ENCODE data around the gene AGFG2. TPM values are rescaled to one million over a fixed set of nuclear protein-coding genes. Genes with fewer than 3 reads are reported as not detected.
A peak's percentile ranks its signal among the peaks of the same experiment; 100 is the strongest.
"Not testable (repeated sequence)": the region's sequence is repeated elsewhere in the genome, so short reads cannot be mapped to it uniquely, and the experiment has no call there.

AGFG2 gene, protein sequence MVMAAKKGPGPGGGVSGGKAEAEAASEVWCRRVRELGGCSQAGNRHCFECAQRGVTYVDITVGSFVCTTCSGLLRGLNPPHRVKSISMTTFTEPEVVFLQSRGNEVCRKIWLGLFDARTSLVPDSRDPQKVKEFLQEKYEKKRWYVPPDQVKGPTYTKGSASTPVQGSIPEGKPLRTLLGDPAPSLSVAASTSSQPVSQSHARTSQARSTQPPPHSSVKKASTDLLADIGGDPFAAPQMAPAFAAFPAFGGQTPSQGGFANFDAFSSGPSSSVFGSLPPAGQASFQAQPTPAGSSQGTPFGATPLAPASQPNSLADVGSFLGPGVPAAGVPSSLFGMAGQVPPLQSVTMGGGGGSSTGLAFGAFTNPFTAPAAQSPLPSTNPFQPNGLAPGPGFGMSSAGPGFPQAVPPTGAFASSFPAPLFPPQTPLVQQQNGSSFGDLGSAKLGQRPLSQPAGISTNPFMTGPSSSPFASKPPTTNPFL
- 112 and 114 TPM in 2 replicates for total RNA-seq

DNA sequence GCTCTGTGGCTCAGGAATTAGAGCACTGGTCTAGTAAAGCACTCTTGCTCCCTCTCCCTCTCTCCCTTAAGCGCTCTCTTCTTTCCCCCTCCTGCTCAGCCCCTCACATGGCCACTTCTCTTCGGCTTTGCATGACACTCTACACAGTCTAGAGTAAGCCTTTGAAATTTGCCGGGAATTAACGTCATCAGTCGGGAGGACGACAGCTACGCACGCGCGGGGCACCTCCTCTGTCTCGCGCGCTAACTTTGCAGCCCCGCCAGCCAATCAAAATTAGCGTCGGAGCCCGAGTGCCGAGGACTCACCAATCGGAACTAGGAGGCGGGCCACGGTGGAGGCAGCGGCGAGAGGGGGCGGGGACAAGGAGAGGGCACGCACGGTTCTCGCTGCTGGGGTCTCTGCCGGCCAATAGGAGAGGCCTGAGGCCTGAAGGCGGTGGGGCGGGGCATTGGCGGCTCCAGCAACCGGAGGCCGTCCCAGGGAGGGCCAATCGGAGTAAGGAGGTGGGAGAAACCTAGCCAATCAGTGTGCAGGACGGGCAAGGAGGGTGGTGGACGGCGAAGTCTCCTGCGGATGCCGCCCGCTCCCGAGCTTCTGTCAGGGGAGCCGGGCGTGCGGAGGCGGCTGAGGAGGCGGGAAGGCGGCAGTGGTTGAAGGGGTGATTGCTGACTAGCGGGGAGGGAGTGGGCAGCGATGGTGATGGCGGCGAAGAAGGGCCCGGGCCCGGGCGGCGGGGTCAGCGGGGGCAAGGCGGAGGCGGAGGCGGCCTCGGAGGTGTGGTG lies at the start of gene AGFG2:
Gene AGFG2 (plus strand): TSS at position 550 of the 782 bp plus-strand sequence. CDS start 144 bp downstream, at position 694.
- intact Hi-C loops (cut with micrococcal nuclease), result loop anchor here (1.0 to 2.0 kb wide), 4 partner anchors 11 to 110 kb away; partner anchors contain the start of genes FBXO24, LRCH4, MEPCE and TSC22D4
- peak; percentile 100 for DNase-seq
- Mint-ChIP-seq H3K4me1 (peaks cover 46% of the 10 kb centered on the region), H3K36me3 (ENCODE audit: low read depth) (peaks cover 33% of the 10 kb centered on the region), H3K9me3 (peaks cover 4% of the 10 kb centered on the region), H3K27me3 (no peaks in the 10 kb centered on the region), H3K4me3 (peak within 1 kb of the TSS; percentile 99), H3K27ac (peak within 1 kb of the TSS; percentile 99)

DNA sequence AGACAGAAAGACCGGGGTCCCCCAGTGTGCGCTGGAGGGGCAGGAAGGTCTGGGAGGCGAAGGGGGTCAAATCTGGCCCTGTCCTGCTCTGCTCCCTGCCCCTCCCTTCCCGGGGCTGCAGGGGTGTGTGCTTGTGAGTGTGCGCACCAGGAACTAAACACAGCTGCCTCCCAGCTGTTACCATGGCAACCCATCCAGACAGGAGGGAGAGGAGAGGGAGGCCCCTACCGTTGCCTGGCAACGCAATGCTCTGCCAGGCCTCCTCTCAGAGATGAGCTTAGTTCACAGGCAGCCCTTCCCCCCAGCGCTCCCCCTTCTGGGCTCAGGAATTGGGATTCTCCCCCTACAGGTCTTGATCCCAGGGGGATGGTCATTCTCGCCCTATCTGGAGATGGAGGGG lies 49.2 kb upstream of the AGFG2 start:
- Mint-ChIP-seq H3K27me3 (peaks cover 12% of the 10 kb centered on the region), H3K27ac (no peak overlapping the region), H3K9me3 (no peaks in the 10 kb centered on the region), H3K36me3 (ENCODE audit: low read depth) (no peaks in the 10 kb centered on the region), H3K4me3 (no peak overlapping the region), H3K4me1 (peaks cover 8% of the 10 kb centered on the region)
- intact Hi-C loops (cut with micrococcal nuclease), result no loop called here
- peak; percentile 82 for DNase-seq

DNA sequence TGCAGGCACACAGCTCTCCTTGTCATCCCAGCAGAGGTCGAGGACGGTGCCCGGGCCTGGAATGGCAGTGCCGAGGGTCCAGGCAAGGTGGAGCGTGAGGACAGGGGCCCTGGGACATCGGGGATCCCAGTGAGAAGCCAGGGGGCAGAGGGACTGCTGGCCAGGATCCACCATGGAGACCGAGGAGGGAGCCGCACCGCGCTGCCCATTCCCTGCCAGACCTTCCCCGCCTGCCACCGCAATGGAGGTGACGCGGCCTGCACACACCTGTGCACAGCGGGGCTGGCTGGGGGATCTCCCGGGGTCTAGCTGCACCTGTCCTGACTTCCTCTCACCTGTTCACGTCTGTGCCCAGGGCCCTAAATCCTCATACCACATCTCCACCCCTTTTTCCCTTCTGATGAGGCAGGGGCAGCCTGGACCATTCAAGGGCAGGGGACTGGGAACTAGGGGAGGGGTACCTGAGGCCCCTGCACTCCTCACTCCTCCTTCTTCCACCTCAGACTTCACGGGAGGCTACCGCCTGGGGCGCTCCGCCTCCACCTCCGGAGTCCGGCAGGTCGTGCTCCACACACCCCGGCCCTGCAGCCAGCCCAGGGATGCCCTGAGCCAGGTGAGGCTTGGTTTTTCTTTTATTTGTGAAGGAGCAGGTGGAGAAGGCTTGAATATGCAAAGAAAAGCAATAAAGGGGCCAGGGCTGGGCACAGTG lies 48.4 kb upstream of the AGFG2 start:
- no peak overlapping the region for H3K27ac Mint-ChIP-seq
- DNase-seq, result no peak
- peaks cover 8% of the 10 kb centered on the region for H3K4me1 Mint-ChIP-seq
- no peak overlapping the region for H3K4me3 Mint-ChIP-seq
- no peaks in the 10 kb centered on the region for H3K36me3 Mint-ChIP-seq (ENCODE audit: low read depth)
- peaks cover 12% of the 10 kb centered on the region for H3K27me3 Mint-ChIP-seq
- H3K9me3 Mint-ChIP-seq, result no peaks in the 10 kb centered on the region
- intact Hi-C loops (cut with micrococcal nuclease), result no loop called here

DNA sequence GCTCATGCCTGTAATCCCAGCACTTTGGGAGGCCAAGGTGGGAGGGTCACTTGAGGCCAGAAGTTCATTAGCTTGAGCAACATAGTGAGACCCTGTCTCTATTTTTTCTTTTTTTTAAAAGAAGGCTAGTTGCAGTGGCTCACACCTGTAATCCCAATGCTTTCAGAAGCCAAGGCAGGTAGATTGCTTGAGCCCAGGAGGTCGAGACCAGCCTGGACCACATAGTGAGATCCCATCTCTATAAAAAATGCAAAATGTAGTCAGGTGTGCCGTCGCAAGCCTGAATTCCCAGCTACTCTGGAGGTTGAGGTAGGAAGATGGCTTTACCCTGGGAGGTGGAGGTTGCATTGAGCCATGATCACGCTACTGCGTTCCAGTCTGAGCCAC lies 47.8 kb upstream of the AGFG2 start:
- peaks cover 8% of the 10 kb centered on the region for H3K4me1 Mint-ChIP-seq
- H3K27me3 Mint-ChIP-seq, result peaks cover 12% of the 10 kb centered on the region

DNA sequence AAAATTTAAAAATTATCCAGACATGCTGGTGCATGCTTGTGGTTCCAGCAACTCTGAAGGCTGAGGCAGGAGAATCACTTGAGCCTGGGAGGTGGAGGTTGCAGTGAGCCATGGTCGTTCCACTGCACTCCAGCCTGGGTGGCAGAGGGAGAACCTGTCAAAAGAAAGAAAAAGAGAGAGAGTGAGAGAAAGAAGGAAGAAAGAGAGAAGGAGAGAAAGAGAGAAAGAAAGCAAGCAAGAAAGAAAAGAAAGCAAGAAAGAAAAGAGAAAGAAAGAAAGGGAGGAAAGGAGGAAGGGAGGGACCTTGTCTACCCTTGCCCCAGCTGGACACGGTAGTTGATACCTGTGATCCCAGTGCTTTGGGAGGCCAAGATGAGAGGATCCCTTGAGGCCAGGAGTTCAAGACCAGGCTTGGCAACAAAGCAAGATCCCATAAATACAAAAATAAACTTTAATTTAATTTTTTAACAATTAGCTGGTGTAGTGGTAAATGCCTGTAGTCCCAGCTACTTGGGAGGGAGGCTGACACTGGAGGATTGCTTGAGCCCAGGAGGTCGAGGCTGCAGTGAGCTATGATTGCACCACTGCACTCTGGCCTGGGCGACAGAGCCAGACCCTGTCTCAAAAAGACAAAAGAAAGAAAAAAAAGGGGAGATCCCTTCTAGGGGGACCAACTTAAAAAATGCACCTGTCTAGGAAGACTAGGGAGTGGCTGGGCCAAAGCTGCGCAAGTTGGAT lies 46.1 kb upstream of the AGFG2 start:
- no peak for DNase-seq
- intact Hi-C loops (cut with micrococcal nuclease), result no loop called here
- H3K4me1 Mint-ChIP-seq, result peaks cover 8% of the 10 kb centered on the region
- peak overlapping the region; percentile 60 for H3K27ac Mint-ChIP-seq
- H3K27me3 Mint-ChIP-seq, result peaks cover 14% of the 10 kb centered on the region
- H3K4me3 Mint-ChIP-seq, result peak overlapping the region; percentile 77
- H3K36me3 Mint-ChIP-seq (ENCODE audit: low read depth), result no peaks in the 10 kb centered on the region
- no peaks in the 10 kb centered on the region for H3K9me3 Mint-ChIP-seq

More for the DNA sequence above, 47.8 kb upstream of the AGFG2 start:
- DNase-seq, result no peak
- no peaks in the 10 kb centered on the region for H3K9me3 Mint-ChIP-seq
- H3K4me3 Mint-ChIP-seq, result no peak overlapping the region
- H3K36me3 Mint-ChIP-seq (ENCODE audit: low read depth), result no peaks in the 10 kb centered on the region
- intact Hi-C loops (cut with micrococcal nuclease), result no loop called here
- H3K27ac Mint-ChIP-seq, result peak overlapping the region; percentile 15

DNA sequence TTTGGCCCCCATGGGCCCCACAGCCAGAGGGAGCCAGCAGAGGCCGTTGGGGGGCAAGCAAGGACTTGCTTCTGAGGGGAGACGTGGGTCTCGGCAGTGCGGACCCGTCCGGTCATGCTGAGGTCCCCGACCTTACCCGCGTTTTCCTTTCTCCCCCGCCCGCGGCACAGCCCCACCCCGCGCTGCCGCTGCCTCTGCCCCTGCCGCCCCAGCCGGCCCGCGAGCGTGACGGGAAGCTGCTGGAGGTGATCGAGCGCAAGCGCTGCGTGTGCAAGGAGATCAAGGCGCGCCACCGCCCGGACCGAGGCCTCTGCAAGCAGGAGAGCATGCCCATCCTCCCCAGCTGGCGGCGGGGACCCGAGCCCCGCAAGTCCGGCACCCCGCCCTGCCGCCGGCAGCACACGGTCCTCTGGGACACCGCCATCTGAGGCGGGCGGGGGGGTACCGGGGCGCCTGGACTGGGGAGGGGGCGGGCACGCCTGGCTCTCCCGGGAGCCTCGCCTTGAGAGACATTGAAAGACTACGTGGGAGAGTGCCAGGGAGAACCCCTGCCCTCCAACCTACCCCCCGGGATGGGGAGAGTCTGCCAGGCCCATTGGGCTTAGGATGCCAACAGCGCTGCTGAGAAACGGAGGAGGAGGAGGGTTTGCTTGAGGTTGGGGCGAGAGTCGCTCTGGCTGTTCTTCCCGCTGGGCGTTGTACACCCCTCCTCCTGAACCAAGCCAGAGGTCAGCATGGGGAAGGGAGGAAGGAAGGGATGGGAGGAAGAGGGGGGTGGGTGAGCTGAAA lies 45.3 kb upstream of the AGFG2 start:
- no peak overlapping the region for H3K27ac Mint-ChIP-seq
- H3K36me3 Mint-ChIP-seq (ENCODE audit: low read depth), result no peaks in the 10 kb centered on the region
- H3K9me3 Mint-ChIP-seq, result no peaks in the 10 kb centered on the region
- peak overlapping the region; percentile 77 for H3K4me3 Mint-ChIP-seq
- peak; percentile 89 for DNase-seq
- intact Hi-C loops (cut with micrococcal nuclease), result no loop called here
- H3K4me1 Mint-ChIP-seq, result peaks cover 8% of the 10 kb centered on the region
- peaks cover 14% of the 10 kb centered on the region for H3K27me3 Mint-ChIP-seq

DNA sequence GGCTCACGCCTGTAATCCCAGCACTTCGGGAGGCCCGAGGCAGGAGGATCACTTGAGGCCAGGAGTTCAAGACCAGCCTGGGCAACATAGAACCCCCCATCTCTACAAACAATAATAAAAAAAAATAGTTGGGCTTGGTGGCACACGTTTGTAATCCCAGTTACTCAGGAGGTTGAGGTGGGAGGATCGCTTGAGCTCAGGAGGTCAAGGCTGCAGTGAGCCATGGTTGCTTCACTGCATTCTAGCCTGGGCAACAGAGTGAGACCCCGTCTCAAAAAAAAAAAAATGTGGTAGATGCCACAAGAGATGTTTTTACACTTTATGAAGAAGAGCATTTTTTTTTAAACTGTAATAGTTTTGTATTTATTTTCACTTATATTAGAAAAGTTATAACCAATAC lies 42.5 kb upstream of the AGFG2 start:
- peaks cover 8% of the 10 kb centered on the region for H3K4me1 Mint-ChIP-seq

DNA sequence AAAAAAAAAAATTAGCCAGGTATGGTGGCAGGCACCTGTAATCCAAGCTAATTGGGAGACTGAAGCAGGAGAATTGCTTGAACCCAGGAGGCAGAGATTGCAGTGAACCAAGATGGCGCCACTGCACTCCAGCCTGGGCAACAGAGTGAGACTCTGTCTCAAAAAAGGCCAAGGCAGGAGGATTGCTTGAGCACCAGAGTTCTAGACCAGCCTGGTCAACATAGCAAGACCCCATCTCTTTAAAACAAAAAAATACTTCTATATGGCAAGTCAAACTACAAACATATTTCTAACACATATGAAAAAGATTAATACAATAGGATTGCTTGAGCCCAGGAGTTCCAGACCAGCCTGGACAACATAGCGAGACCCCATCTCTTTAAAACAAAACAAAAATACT lies 38.3 kb upstream of the AGFG2 start:
- H3K9me3 Mint-ChIP-seq; DNase-seq; H3K36me3 Mint-ChIP-seq (ENCODE audit: low read depth); H3K4me1 Mint-ChIP-seq; H3K27ac Mint-ChIP-seq; H3K4me3 Mint-ChIP-seq; intact Hi-C loops (cut with micrococcal nuclease); H3K27me3 Mint-ChIP-seq: not testable (repeated sequence)

More for the DNA sequence above, 42.5 kb upstream of the AGFG2 start:
- no peak for DNase-seq
- Mint-ChIP-seq H3K9me3 (no peaks in the 10 kb centered on the region), H3K36me3 (ENCODE audit: low read depth) (no peaks in the 10 kb centered on the region), H3K4me3 (no peak overlapping the region), H3K27me3 (peaks cover 16% of the 10 kb centered on the region), H3K27ac (no peak overlapping the region)
- intact Hi-C loops (cut with micrococcal nuclease), result no loop called here

DNA sequence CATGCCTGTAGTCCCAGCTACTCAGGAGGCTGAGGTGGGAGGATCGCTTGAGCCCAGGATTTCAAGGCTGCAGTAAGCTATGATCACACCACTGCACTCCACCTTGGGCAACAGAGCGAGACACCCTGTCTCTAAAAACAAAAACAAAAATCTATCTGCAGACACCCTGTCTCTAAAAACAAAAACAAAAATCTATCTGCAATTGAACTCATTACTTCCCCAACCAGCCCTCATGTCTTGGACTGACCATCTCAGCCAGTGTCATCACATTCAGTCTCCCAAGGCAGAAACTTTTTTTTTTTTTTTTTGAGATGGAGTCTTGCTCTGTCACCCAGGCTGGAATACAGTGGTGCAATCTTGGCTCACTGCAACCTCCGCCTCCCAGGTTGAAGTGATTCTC lies 35.0 kb upstream of the AGFG2 start:
- H3K36me3 Mint-ChIP-seq (ENCODE audit: low read depth); H3K27me3 Mint-ChIP-seq; H3K4me1 Mint-ChIP-seq; H3K9me3 Mint-ChIP-seq; H3K27ac Mint-ChIP-seq; DNase-seq; H3K4me3 Mint-ChIP-seq; intact Hi-C loops (cut with micrococcal nuclease): not testable (repeated sequence)

DNA sequence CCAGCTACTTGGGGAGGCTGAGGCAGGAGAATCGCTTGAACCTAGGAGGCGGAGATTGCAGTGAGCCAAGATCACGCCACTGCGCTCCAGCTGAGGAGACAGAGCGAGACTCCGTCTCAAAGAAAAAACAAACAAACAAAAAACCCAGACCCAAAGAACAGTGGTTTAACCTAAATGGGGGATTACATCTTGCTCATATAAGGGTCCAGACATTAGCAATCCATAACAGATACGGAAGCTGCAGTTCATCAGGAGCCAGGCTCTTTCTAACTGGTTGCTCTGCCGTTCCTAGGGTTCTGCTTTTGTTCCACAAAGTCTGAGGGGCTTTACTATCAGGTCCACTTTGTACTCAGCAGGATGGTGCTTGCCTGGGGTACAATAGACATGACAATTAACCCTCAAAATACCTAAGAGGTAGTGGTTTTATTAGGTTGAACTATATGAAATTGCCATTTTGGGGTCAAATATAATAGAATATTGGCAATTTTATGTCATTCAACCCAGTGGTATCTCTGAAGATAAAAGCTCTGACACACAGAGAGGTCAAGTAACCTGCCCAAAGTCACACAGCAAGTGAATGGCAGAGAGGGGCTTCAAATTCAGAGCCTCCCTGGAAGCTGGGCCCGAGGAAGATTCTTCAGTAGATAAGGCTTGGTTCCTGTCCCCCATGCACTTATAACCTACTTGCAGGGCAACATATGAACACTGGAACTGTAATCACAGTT lies 34.0 kb upstream of the AGFG2 start:
- no peaks in the 10 kb centered on the region for H3K36me3 Mint-ChIP-seq (ENCODE audit: low read depth)
- no peak overlapping the region for H3K4me3 Mint-ChIP-seq
- H3K4me1 Mint-ChIP-seq, result no peaks in the 10 kb centered on the region
- no peaks in the 10 kb centered on the region for H3K9me3 Mint-ChIP-seq
- intact Hi-C loops (cut with micrococcal nuclease), result no loop called here
- no peak for DNase-seq
- peaks cover 10% of the 10 kb centered on the region for H3K27me3 Mint-ChIP-seq
- no peak overlapping the region for H3K27ac Mint-ChIP-seq

DNA sequence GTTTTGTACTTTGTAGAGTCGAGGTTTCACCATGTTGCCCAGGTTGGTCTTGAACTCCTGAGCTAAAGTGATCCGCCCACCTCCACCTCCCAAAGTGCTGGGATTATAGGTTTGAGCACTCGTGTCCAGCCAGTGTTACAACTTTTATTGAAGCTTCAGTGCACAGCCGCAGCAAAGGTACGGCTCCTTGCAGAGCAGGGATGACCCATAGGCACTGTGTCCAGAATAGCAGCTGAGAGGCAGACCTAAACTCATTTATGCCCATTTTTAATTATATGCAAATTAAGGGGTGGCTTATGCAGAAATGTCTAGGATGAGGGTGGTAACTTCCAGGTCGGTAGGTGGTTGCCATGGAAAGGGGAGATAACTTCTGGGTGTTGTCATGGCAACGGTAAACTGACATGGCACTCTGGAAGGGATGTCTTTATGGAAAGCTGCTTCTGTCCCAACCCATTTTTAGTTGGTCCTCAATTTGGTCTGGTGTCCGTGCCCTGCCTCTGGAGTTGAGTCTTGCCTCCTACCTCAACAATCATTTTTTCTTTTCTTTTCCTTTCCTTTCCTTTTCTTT lies 32.6 kb upstream of the AGFG2 start:
- Mint-ChIP-seq H3K9me3 (no peaks in the 10 kb centered on the region), H3K36me3 (ENCODE audit: low read depth) (no peaks in the 10 kb centered on the region), H3K27me3 (peaks cover 13% of the 10 kb centered on the region), H3K4me1 (no peaks in the 10 kb centered on the region), H3K4me3 (no peak overlapping the region), H3K27ac (no peak overlapping the region)
- DNase-seq, result no peak
- intact Hi-C loops (cut with micrococcal nuclease), result no loop called here

DNA sequence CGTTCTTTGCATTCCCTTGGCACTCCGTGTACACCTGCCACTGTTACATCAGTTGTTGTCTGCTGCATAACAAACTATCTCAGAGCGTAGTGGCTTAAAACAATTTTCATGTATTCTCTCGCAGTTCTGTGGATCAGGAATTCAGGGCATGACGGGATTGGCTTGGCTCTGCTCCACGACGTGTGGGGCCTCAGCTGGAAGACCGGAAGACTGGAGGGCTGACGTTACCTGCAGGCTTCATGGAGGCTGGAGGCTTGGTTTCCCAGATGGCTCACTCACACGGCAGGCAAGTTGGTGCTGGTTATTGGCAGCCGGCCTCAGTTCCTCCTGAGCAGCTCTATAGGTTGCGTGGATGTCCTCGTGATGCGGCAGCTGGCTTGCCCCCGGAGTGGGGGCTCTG lies 29.8 kb upstream of the AGFG2 start:
- intact Hi-C loops (cut with micrococcal nuclease), result no loop called here
- Mint-ChIP-seq H3K27me3 (peaks cover 13% of the 10 kb centered on the region), H3K4me1 (peaks cover 2% of the 10 kb centered on the region), H3K9me3 (no peaks in the 10 kb centered on the region), H3K27ac (no peak overlapping the region), H3K36me3 (ENCODE audit: low read depth) (no peaks in the 10 kb centered on the region), H3K4me3 (no peak overlapping the region)
- no peak for DNase-seq

All from activated CD4-positive, alpha-beta T cell treated with anti-CD3 and anti-CD28 coated beads, Interleukin-2, amount 10 ng/mL, durations not matched to agents 24 days and 14 days (primary cell).